Measurements from ENCODE around the gene HHEX. TPM values are rescaled to one million over a fixed set of nuclear protein-coding genes. Genes with fewer than 3 reads are reported as not detected.

The HHEX gene
- total and polyA plus RNA-seq, 3 donors from 2014 or later = 2.6 to 5.6 (median 4.0) TPM

DNA sequence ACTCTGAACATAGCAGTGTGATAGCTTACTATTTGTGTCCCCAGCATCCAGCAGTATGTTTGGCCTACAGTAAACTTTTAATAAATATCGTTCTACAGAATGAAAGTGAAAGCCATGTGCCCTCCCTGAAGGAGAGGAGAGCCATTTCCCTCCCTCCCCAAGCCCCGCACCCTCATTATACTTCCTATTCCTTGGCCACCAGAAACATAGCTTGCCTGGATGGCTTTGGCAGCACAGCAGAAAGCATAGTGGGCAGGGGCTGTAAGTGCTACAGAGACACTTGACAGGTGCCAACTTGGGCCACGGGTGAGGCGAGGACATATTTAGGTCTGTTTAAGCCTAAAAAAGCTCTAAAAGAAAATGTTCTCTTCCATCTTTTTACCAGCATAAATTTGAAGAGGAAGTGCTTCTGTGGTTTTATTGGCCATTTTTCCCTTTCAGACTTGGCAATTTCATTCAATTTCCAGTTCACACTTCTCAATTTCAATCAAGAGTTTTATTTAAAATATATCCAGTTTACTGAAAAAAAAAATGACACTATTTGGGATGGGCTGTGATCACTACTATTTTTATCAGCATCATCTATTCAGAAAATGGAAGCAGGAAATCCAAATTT is 12.7 kb downstream of the HHEX start:
- Histone ChIP-seq H3K9me3 (no peaks in the 10 kb centered on the region), H3K4me1 (peaks cover 3% of the 10 kb centered on the region), H3K27ac (no peak overlapping the region), H3K27me3 (no peaks in the 10 kb centered on the region), H3K36me3 (ENCODE audit: low read depth, missing control alignments) (no peaks in the 10 kb centered on the region), H3K4me3 (no peak overlapping the region)
- TF ChIP-seq, protein P1, sequence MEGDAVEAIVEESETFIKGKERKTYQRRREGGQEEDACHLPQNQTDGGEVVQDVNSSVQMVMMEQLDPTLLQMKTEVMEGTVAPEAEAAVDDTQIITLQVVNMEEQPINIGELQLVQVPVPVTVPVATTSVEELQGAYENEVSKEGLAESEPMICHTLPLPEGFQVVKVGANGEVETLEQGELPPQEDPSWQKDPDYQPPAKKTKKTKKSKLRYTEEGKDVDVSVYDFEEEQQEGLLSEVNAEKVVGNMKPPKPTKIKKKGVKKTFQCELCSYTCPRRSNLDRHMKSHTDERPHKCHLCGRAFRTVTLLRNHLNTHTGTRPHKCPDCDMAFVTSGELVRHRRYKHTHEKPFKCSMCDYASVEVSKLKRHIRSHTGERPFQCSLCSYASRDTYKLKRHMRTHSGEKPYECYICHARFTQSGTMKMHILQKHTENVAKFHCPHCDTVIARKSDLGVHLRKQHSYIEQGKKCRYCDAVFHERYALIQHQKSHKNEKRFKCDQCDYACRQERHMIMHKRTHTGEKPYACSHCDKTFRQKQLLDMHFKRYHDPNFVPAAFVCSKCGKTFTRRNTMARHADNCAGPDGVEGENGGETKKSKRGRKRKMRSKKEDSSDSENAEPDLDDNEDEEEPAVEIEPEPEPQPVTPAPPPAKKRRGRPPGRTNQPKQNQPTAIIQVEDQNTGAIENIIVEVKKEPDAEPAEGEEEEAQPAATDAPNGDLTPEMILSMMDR (IDR thresholded peaks at IDR 0.05) = no peak
- TF ChIP-seq POLR2A (IDR thresholded peaks at IDR 0.05) = no peak
- WGBS, 2 donors = 78 to 84% methylated on average over 4 of the region's 4 CpGs
- DNase-seq = no peak
- intact Hi-C loops (cut with DNase I; ENCODE audit: low total_unique reads) = no loop called here

DNA sequence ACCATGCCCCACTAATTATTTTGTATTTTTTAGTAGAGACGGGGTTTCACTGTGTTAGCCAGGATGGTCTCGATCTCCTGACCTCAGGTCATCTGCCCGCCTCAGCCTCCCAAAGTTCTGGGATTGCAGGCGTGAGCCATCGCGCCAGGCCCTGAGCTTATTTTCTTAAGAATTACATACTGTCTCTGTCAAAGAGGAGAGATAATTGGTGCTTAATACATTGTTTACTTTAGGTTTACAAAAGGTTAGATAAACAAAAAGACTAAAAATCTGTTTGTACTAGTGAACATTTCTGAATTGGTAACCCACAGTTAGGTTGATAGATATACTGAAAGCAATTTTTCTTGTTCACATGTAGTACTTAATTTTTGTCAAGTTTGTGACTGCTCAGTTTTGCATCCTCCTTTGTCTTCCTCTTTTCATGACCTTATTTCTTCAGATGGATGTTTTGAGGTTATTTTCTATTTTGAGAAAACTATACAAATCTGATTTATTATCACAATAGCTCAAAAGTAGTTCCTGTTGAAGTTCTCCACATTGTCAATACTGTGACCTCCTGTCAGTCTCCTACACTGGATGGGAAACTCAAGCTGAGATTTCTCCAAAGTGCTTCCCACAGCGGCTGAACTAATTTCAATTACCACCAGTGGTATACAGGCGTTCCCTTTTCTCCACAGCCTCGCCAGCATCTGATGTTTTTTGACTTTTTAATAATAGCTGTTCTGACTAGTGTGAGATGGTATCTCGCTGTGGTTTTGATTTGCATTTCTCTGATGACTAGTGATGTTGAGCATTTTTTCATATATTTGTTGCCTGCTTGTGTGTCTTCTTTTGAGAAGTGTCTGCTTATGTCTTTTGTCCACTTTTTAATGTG is 22.5 kb downstream of the HHEX start:
- WGBS, 2 donors = 69 to 75% methylated on average over 10 of the region's 10 CpGs
- DNase-seq = no peak
- H3K27me3 ChIP-seq = no peaks in the 10 kb centered on the region
- no peaks in the 10 kb centered on the region for H3K9me3 ChIP-seq
- H3K36me3 ChIP-seq (ENCODE audit: low read depth, missing control alignments) = no peaks in the 10 kb centered on the region
- H3K4me3 ChIP-seq = no peak overlapping the region
- intact Hi-C loops (cut with DNase I; ENCODE audit: low total_unique reads) = no loop called here
- no peaks in the 10 kb centered on the region for H3K4me1 ChIP-seq
- TF ChIP-seq, protein P1 (IDR thresholded peaks at IDR 0.05) = no peak
- TF ChIP-seq POLR2A (IDR thresholded peaks at IDR 0.05) = no peak
- H3K27ac ChIP-seq = no peak overlapping the region

DNA sequence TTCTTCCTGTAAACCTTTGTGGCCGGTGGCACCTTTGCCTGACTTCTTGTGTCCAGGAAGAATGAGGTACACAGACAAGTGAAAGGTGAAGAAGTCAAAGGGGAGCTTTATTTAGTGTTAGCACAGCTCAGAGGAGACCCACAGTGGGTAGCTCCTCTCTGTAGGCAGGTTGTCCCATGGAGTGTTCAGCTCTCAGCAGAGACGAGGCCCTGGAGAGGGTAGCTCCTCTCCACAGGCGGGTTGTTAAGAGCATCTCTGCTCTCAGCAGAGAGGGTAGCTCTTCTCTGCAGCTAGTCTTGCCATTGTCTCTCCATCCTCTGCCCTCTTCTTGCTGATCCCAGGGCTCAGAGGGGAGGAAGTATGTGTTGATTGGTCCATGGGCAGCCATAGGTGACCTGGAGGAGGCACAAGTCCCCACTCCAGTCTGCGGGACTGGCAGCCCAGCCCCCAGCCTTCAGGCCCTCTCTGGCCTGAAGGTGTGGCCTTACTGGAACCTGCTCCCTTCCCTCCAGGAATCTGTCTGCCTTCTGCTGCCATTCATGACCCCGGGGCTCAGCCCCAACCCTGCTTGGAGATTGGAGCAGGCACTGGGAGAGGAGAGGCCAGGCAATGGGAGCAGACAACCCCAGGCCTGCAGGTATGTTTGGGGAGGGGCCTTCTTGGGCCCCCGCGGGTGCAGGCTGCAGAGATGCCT is 24.5 kb downstream of the HHEX start:
- TF ChIP-seq POLR2A (IDR thresholded peaks at IDR 0.05) = no peak
- TF ChIP-seq, protein P1 (IDR thresholded peaks at IDR 0.05) = no peak
- H3K9me3 ChIP-seq = no peaks in the 10 kb centered on the region
- no peaks in the 10 kb centered on the region for H3K27me3 ChIP-seq
- no peaks in the 10 kb centered on the region for H3K4me1 ChIP-seq
- H3K36me3 ChIP-seq (ENCODE audit: low read depth, missing control alignments) = no peaks in the 10 kb centered on the region
- H3K4me3 ChIP-seq = no peak overlapping the region
- 93 to 98% methylated on average over 5 to 7 of the region's 7 CpGs for WGBS, 2 donors
- DNase-seq = no peak
- intact Hi-C loops (cut with DNase I; ENCODE audit: low total_unique reads) = no loop called here
- H3K27ac ChIP-seq = no peak overlapping the region

DNA sequence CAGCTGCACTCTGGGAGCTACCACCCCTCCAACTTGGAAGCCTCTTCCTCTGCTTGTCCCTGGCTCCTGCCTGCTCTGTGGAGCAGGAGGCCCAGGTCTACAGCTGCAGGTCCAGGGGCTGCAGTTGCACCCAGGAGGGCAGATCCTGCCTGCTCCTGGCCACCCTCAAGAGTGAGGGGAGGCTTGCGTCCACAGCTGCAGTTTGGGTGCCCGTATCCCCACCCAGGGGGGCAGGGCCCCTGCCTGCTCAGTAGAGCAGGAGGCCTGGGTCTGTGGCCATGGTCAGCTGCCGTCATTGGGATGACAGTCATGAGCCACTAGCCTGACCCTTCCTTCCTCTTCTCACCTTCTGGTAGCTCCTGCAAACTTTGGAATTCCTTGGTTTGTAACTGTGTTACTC is 25.1 kb downstream of the HHEX start:
- Histone ChIP-seq H3K4me1 (no peaks in the 10 kb centered on the region), H3K27me3 (no peaks in the 10 kb centered on the region), H3K4me3 (no peak overlapping the region), H3K36me3 (ENCODE audit: low read depth, missing control alignments) (no peaks in the 10 kb centered on the region), H3K27ac (no peak overlapping the region), H3K9me3 (no peaks in the 10 kb centered on the region)
- WGBS, 2 donors = 84 to 100% methylated on average over 1 to 3 of the region's 3 CpGs
- intact Hi-C loops (cut with DNase I; ENCODE audit: low total_unique reads) = no loop called here
- no peak for TF ChIP-seq POLR2A (IDR thresholded peaks at IDR 0.05)
- TF ChIP-seq, protein P1 (IDR thresholded peaks at IDR 0.05) = no peak
- no peak for DNase-seq

Measured in testis (tissue), 3 donors.